ENCODE measurements around the gene LONP2.

The LONP2 gene, protein sequence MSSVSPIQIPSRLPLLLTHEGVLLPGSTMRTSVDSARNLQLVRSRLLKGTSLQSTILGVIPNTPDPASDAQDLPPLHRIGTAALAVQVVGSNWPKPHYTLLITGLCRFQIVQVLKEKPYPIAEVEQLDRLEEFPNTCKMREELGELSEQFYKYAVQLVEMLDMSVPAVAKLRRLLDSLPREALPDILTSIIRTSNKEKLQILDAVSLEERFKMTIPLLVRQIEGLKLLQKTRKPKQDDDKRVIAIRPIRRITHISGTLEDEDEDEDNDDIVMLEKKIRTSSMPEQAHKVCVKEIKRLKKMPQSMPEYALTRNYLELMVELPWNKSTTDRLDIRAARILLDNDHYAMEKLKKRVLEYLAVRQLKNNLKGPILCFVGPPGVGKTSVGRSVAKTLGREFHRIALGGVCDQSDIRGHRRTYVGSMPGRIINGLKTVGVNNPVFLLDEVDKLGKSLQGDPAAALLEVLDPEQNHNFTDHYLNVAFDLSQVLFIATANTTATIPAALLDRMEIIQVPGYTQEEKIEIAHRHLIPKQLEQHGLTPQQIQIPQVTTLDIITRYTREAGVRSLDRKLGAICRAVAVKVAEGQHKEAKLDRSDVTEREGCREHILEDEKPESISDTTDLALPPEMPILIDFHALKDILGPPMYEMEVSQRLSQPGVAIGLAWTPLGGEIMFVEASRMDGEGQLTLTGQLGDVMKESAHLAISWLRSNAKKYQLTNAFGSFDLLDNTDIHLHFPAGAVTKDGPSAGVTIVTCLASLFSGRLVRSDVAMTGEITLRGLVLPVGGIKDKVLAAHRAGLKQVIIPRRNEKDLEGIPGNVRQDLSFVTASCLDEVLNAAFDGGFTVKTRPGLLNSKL

DNA sequence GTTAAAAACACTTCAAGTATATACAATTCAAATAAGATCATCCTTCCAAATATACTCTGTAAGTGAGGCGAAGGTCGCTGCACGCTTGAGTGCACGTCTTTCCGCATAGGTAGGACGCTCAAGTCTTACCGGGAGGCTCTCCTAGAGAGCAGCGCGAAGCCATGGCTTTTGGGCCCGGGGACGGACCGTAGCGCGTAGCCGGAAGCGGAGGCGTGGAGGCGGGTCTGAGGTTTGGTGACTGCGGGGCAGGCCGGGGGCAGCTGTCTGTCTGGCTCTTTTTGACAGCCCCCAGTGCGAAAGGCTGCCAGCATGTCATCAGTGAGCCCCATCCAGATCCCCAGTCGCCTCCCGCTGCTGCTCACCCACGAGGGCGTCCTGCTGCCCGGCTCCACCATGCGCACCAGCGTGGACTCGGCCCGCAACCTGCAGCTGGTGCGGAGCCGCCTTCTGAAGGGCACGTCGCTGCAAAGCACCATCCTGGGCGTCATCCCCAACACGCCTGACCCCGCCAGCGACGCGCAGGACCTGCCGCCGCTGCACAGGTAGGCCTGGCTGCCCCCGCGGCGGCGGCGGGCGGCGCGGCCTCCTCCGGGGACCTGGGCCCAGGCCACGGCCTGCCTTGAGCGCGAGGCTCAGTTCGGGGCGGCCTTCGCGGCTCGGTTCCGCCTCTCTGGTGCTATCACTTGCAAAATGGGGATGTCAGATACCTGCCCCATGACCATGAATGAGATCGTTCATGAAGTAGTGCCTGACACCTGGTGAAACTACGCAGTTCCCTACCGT, at the start of gene LONP2:
Gene LONP2, plus strand, starts transcription at position 221 of the 783 bp plus-strand sequence. Its CDS starts 89 bp downstream, at position 310.
- peak; percentile 88 for DNase-seq (ENCODE audit: low spot score)

DNA sequence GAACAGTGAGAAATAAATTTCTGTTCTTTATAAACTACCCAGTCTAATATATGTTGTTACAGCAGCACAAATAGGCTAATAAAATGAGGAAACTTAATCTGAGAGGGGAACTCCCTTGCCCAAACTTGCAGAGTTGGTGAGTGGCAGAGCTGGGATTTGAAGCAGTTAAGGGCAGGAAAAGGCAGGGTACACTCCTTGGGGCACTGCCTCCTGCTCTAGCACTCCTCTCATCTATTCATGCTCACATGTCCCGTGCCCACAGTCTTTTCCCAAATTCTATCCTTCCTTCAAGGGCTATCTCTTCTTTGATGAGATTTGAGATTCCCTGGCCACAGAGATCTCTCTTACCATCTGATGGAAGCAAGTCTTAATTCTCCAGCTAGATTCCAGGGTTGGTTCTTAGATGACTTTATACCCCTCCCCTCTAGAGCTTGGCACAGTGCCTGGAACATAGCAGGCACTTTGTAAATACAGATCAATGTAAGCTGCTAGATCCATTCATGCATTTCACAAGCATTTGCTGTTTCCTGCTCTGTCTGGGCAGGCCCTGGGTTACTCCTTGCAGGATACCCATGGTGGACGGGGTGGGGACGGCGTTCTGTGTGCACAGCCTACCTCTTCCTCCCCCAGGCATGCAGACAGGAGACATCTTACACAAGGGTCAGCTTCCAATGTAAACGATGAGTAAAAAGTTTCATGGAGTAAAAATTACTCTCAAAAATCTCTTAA, 49.1 kb upstream of the LONP2 start:
- no peak for DNase-seq (ENCODE audit: low spot score)

DNA sequence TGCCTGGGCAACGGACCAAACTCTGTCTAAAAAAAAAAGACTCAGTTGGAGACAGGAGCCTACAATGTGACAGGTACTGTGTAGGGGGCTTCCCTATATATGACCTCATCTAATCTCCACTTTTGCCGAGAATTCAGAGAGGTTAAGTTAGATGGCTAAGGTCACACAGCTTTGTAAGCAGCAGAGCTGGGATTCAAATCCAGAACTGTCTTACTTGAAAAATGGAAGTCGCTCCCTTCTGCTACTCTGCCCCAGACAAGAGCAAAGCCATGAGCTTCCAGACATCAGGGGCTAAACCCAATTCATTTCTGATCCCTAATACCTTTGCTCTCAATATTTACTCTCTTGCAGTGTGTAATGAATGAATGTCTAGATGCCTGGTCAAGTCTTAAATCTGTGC, 46.8 kb upstream of the LONP2 start:
- DNase-seq (ENCODE audit: low spot score), result peak; percentile 69

DNA sequence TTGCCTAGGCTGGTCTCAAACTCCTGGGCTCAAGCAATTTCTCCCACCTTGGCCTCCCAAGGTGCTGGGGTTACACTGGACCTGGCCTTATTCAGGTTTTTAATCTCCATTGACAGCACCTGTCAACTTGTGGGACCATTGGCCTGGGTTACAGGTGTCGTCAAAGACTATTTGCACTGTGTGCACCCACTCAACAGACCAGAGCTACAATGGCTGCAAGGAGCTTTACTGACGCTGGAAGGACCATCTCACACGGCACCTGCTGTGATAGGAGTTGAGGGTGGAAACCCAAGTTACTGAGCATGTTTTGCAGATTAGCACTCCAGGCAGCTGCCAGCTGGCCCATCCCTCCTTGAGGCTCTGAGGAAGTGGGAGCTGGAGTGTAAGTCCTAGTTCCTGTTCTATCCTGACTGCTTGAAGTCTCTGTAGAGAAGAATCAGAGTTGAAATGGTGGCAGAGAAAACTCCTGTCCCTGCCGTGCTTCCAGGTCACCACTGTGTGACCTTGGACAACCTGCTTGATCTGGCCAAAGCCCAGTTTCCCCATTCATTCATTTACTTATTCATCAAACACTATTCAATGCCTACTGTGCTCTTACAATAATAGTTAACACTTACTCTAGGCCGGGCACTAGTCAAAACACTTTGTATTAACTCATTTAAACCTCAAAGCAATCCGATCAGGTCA, 42.4 kb upstream of the LONP2 start:
- DNase-seq (ENCODE audit: low spot score), result no peak

DNA sequence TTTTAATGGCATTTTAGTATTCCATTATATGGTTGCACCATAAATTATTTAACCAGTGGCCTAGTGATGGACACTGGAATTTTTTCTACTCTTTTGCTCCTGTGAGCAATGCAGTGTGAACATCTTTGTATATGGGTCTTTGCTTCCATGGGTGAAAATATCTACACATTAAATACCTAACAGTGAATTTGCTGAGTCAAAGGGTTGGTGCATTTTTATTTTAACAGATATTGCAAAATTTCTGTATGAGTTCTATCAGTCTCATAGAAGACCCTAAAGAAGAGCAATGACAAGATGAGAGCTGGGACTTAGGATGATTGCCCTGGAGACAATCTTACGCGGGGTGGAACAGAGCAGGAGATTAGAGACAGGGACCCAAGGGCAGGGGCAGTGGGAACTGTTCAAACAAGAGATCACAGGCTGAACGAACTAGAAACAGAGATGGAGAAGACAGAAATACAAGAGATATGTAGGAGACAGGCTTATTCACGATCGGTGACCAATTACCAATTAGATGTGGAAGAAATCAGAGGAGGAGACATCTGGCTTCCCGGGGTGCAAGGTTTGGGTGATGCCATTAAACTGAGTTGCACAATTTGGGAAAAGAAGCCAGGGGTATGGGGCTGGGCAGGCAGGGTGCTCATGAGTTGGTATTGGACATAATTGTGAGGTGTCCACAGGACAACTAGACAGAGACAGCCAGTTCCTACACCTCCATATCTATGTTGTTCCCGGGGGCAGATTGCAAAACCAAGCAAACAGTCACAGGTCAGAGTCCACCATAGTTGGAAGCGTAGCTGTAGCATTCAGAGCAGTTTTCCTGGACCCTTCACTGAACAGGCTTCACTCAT, 39.9 kb upstream of the LONP2 start:
- no peak for DNase-seq (ENCODE audit: low spot score)

DNA sequence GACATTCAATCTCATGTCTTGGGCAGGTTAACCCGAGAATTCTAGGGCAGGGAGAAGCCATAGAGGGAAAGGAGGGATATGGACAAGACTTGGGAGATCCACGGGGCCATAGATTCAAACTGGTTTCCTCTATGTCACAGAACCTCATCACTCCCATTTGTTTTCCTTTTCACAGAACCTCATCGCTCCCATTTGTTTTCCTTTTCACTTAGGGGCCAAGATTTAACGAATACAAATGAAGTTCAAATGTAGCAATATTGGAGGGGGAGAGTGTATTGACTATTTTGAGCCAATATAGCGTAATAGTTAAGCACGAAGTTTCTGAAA, 39.3 kb upstream of the LONP2 start:
- no peak for DNase-seq (ENCODE audit: low spot score)

DNA sequence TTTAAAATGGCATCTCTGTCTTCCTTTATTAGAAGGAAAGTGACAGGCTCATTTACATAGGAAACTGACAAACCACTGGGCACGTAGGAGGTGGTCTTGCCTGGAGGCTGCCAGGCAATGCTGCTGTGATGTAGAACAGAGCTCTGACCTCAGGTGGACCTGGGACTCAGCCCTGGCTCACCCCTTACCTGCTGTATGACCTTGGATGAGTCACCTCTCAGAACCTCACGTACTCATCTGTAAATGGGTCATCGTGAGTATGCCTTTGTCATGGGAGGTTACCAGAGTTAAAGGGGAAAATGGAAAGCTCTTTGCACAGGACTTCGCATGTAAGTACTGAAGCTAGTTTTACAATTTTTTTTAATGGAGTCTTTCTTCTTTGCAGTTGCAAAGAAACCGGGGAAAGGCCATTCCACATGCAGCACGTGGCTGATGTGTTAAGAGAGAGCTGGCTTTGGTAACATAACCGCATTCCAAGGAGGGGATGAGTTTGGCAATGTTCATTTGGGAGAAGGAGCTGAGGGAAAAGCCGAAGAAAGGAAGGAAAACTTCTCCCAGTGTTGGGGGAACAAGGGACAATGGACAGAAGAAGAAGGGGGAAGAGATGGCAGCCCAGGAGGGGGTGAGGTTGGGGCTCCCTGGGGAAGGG, 37.4 kb upstream of the LONP2 start:
- no peak for DNase-seq (ENCODE audit: low spot score)

DNA sequence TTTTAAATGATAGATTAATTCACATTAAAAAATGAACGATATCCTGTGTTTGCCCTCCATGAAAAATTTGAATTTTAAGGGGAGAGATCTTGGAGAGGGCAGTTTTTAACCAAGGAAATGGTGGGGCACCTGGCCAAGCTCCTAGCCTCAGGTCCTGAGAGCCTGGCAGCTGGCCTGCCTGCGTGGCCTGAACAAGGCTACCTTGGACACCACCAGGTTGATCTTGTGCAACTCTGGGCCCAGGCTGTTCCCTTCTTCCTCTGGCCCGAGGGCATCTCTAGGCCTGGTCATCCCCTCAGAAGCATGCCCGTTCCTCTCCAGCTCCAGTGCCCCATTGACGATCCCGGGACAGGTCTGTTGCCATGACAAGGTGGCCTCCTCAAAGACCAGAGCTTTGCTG, 33.4 kb upstream of the LONP2 start:
- DNase-seq (ENCODE audit: low spot score), result no peak

DNA sequence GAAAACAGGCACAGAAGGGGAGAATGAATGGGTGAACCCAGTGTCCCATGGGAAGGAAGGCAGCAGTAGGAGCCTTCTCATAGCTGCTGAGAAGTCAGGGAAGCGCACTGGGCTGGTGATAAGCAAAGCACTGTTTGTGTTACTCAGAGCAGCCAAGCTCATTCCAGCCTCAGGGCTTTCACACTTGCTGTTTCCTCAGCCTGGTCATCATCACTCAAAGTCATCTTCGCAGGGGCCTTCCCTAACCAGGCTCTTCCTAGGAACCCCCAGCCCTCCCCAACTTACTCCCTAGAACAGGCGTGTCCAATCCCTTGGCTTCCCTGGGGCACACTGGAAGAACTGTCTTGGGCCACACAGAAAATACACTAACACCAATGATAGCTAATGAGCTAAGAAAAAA, 32.1 kb upstream of the LONP2 start:
- DNase-seq (ENCODE audit: low spot score), result no peak

DNA sequence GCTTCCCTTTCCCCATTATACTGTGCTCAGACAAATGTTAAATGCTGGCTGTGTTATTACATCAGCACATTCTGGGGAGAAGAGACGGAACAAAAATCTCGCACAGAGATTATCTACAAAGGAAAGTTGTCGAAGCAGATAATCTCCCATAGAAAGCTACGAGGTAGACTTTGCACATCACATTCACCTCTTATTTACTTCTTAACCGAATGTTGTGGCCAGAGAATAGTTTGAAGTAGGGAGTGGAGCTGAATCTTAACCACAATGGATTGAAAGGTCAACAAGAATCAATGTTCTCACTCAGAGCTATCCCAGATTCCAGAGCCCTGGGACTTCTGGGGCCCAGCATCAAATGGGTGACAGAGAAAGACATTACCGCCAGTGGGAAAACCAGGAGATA, 28.4 kb upstream of the LONP2 start:
- DNase-seq (ENCODE audit: low spot score), result no peak

DNA sequence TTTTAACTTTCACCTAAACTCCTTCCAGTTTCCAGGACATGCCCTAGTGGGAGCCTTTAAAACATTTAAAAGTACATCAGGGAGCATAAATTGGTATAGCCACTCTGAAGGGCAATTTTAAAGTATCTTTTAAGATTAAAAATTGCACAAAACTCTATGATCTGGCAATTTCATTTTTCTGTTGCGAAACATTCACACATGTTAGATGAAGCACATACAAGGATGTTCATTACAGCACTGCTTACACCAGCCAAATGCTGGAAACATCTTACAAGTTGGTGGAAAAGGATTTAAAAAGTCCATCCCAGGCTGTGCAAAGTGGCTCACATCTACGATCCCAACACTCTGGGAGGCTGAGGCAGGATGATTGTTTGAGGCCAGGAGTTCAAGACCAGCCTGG, 26.4 kb upstream of the LONP2 start:
- DNase-seq (ENCODE audit: low spot score), result no peak

DNA sequence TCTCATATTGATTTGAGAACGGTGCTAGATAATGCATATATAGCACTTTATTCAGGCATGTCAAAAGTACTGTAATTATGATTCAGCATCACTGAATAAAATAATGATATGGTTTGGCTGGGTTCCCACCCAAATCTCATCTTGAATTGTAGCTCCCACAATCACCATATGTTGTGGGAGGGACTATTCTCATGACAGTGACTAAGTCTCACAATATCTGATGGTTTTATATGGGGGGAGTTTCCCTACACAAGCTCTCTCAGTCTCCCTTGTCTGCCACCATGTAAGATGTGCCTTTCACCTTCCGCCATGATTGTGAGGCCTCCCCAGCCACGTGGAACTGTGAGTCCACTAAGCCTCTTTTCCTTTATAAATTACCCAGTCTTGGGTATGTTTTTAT, 25.6 kb upstream of the LONP2 start:
- DNase-seq (ENCODE audit: low spot score), result no peak

DNA sequence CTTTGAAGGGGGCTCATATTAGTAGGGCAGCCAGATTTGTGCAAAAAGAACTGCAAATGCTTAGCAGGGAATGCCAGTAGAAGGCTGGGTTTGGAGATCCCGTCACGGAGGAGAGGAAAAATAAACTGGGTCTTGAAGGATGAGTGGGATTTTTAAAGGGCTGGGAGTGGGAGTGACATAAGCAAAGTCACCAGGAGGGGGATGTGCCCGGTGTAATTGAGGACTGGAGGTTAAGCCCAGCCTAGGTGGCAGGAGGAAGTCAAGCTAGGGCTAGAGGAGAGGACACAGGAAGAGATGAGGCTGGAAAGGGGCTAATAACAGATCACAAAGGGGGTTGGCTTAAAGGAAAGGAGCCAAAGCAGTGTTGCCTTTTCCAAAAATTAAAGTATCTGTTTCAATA, 23.2 kb upstream of the LONP2 start:
- DNase-seq (ENCODE audit: low spot score), result no peak

DNA sequence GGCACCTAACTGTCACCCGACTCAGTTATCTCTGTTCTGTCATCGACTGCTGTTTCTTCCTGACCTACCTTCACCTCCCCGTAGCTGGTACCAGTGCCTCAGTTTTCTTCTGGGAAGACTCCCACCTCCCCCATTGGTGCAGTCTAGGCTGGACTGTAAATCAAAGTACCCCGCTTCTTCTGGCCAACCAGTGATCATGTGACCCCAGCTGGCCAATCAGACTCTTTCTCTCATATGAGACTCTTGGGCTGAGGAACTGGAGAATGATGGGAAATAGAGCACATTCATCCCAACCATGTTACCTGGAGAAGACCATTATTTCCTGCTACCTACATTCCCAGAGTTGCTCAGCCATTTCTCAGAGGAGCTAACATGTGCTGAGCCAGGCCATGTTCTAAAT, 20.6 kb upstream of the LONP2 start:
- DNase-seq (ENCODE audit: low spot score), result no peak

DNA sequence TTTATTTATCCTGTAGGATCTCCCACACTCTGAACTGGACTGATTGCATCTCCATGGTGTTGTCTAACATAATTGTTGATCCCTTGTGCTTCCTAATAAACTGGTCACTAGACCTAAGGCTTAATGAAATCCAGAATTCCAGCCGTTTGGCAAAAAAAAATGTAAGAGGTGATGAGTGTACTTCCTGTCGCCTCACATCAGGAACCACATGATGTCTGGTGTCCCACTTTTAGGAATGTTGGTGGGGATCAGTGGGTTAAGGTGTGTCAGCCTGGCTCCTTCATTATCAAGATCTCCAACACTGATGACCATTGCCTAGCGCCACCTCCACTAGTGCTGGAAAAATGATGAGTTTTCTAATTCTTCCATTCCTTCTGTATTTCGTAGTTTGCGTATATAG, 18.6 kb upstream of the LONP2 start:
- DNase-seq (ENCODE audit: low spot score), result no peak

DNA sequence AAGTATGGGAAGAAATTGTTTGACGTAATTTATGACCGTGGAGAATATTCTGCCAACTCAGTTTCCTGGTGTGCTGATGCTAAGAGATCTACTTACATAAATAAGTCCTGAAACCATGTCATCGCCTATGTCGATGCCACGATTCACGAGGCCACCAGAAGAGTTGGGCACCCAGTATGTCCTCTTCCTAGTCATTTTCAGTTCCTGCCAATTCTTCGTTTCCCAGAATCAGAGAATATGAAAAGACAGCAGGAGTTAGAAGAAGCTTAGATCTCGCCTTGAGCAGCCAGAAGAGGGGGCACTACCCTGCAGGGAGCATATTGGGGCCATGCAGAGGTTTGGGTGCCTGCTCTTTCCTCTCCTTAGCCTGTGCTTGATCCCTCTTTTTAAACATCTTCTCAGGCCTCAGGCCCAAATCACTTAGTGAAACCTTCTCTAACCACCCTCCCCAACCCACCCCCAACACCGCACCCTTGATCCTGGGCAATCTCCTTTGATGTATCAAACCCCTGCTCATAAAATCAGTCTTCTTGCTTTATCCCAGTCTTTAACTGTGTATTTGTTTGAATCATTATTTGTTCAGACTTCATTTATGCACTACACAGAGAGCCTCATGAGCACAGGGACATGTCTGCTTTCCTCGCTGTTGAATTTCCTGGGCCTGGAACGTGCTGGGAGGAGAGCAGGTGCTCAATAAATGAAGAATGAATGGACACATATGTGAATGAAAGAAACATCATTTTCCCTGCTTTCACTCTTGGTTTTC, 12.2 kb upstream of the LONP2 start:
- DNase-seq (ENCODE audit: low spot score), result no peak

DNA sequence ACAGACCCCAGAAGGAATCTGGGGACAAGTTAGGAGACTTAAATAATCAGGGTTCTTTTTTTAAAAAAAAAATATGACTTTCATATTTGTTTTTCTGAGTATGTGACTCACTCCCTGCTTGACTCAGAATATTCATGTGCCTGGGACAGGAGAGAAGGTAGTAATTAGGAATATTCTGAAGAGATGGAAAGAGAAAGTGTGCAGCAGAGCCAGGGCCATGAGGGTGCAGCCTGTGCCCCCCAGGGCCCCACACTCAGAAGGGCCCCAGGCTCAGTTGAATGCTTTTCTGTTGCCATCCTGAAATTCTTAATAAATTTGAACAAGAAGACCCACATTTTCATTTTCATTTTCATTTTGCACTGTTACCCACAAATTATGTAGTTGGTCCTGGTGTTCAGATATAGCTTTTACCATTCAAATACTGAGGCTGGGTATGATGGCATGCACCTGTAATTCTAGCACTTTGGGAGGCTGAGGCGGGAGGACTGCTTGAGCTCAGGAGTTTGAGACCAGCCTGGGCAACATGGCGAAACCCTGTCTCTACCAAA, 11.5 kb upstream of the LONP2 start:
- DNase-seq (ENCODE audit: low spot score), result no peak

DNA sequence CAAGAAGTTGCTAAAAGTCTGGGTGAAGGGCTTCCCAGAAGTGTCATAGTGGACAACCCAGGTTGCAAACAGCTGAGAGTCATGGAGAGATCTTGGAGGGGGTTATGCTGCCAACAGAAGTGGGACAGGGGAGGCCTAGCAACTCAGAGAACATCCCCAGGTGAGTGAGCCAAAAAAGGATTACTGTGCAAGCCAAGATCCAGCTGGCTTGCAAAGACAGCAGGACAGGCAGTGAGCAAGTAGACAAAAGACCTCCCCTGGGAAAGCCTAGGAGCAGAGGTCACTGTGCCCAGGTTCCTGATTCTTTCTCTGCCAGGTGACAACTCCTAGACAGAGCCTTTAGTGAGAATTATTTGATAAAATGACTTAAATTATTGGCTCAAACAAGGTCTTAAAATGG, 9.5 kb upstream of the LONP2 start:
- no peak for DNase-seq (ENCODE audit: low spot score)

DNA sequence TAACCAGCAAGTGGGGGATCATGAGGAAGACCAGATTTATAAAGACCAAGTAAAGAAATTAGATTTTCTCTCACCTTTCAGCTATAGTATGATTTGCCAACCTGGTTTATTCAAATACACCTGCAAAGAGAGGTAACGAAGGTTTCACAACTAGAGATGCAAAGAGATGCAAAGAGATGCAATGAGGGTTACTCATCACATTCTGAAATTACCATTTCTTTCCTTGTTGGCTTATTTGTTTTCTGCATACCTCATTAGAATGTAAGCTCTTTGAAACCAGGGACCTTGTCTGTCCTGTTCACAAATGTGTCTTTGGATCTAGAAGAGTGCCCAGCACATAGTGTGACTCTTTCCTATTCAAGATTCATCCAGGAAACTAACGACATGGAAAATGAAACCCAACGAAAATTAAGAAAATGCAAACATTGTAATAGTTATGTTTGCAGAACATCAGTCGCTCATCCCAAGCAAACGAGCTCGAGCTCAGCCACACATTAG, 9.0 kb upstream of the LONP2 start:
- no peak for DNase-seq (ENCODE audit: low spot score)

Measured in SW480 (cell line).